ENCODE results near the gene DNAJC11. TPM values are rescaled to one million over a fixed set of nuclear protein-coding genes. Genes with fewer than 3 reads are reported as not detected.

DNAJC11 gene
- total RNA-seq, 1 experiment from 2014 or later: 57.3 TPM

DNA sequence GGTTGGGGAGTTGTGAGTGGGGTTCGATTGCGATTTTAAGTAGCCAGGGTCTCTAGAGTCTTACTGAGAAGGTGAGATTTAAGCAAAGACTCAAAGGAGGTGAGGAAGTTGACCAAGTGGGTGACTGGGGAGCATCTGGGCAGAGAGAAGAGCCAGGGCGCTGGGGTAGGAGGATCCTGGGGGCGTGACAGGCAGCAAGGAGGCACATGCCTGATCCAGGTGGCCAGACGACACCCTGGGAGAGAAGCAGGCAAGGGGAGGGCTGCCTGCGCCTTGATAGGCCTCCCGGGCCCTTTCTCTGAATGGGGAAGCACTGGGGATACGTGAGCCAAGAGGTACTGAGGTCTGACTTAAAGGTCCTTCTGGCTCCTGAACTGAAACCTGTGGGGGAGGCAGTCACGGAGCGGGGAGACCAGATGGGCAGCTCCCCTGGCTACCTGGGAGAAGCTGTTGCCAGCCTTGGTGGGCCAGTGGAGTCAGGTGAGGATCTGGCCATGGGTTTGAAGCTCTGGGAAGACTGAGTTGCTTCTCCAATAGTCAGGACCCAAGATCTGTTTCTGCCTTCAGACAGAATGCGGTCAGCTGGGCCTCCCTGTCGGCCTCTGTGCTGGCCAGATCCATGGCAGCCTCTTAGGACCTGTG lies 116.4 kb downstream of the DNAJC11 start:
- peaks cover 29% of the 10 kb centered on the region for H3K36me3 Mint-ChIP-seq (ENCODE audit: insufficient read depth, unreplicated experiment)
- H3K27me3 Mint-ChIP-seq (ENCODE audit: unreplicated experiment): no peaks in the 10 kb centered on the region
- intact Hi-C loops (cut with micrococcal nuclease; ENCODE audit: unreplicated experiment): no loop called here
- H3K9me3 Mint-ChIP-seq (ENCODE audit: low read depth, unreplicated experiment): no peaks in the 10 kb centered on the region
- H3K4me3 Mint-ChIP-seq (ENCODE audit: low read depth, unreplicated experiment): no peak overlapping the region
- CTCF ChIA-PET: no interaction called here
- no peaks in the 10 kb centered on the region for H3K4me1 Mint-ChIP-seq (ENCODE audit: low read depth, unreplicated experiment)
- H3K27ac Mint-ChIP-seq (ENCODE audit: unreplicated experiment): no peak overlapping the region
- no TSS peak for BruUV-seq (replicated peaks)
- TF ChIP-seq CTCF (IDR thresholded peaks at IDR 0.05; ENCODE audit: unreplicated experiment): no peak
- DNase-seq: no peak

Other genes starting within 250 kb of the DNAJC11 start
- gene TNFRSF25, start 235.6 kb downstream of the DNAJC11 start, total RNA-seq (2022): 6.4 and 10.1 TPM in 2 replicates
- 5.1 and 7.8 TPM in 2 replicates for gene PLEKHG5, start 210.1 kb downstream of the DNAJC11 start, total RNA-seq (2022)
- 27.2 and 30.4 TPM in 2 replicates for gene NOL9, start 147.3 kb downstream of the DNAJC11 start, total RNA-seq (2022)
- gene TAS1R1, start 146.5 kb downstream of the DNAJC11 start, total RNA-seq (2022): not detected in 2 replicates
- 24.4 and 25.2 TPM in 2 replicates for gene ZBTB48, start 121.8 kb downstream of the DNAJC11 start, total RNA-seq (2022)
- gene KLHL21, start 98.9 kb downstream of the DNAJC11 start, total RNA-seq (2022): 21.8 and 23.5 TPM in 2 replicates
- 14.2 and 14.5 TPM in 2 replicates for gene PHF13, start 88.1 kb downstream of the DNAJC11 start, total RNA-seq (2022)
- 11.4 and 11.5 TPM in 2 replicates for gene THAP3, start 76.9 kb downstream of the DNAJC11 start, total RNA-seq (2022)
- gene CAMTA1, start 83.6 kb upstream of the DNAJC11 start, total RNA-seq (2022): 50.3 and 55.1 TPM in 2 replicates

Data from Calu3 (cell line).